ENCODE results near the gene PSME2.

PSME2 gene

GRCh38 chr14:24150993-24151392, 4.6 kb upstream of the PSME2 start:
- H3K4me3 ChIP-seq (ENCODE audit: low read depth, low read length), result no peak overlapping the region
- no peaks in the 10 kb centered on the region for H3K4me1 ChIP-seq
- peaks cover 56% of the 10 kb centered on the region for H3K36me3 ChIP-seq
- H3K9me3 ChIP-seq, result no peaks in the 10 kb centered on the region
- no peak for DNase-seq
- no peak for TF ChIP-seq CTCF (IDR thresholded peaks at IDR 0.05; ENCODE audit: low read depth, low read length)
- H3K27me3 ChIP-seq, result no peaks in the 10 kb centered on the region

GRCh38 chr14:24150567-24150966, 4.2 kb upstream of the PSME2 start:
- TF ChIP-seq CTCF (IDR thresholded peaks at IDR 0.05; ENCODE audit: low read depth, low read length), result no peak
- no peaks in the 10 kb centered on the region for H3K27me3 ChIP-seq
- H3K36me3 ChIP-seq, result peaks cover 52% of the 10 kb centered on the region
- H3K9me3 ChIP-seq, result no peaks in the 10 kb centered on the region
- DNase-seq, result no peak
- no peaks in the 10 kb centered on the region for H3K4me1 ChIP-seq
- no peak overlapping the region for H3K4me3 ChIP-seq (ENCODE audit: low read depth, low read length)

GRCh38 chr14:24150061-24150460, 3.7 kb upstream of the PSME2 start:
- Histone ChIP-seq H3K9me3 (no peaks in the 10 kb centered on the region), H3K4me3 (ENCODE audit: low read depth, low read length) (no peak overlapping the region), H3K36me3 (peaks cover 47% of the 10 kb centered on the region), H3K4me1 (no peaks in the 10 kb centered on the region), H3K27me3 (no peaks in the 10 kb centered on the region)
- DNase-seq, result no peak
- TF ChIP-seq CTCF (IDR thresholded peaks at IDR 0.05; ENCODE audit: low read depth, low read length), result no peak

- Histone ChIP-seq H3K4me3 (ENCODE audit: low read depth, low read length) (no peak overlapping the region), H3K9me3 (no peaks in the 10 kb centered on the region), H3K27me3 (no peaks in the 10 kb centered on the region), H3K4me1 (no peaks in the 10 kb centered on the region), H3K36me3 (peaks cover 40% of the 10 kb centered on the region)
- DNase-seq, result no peak
- no peak for TF ChIP-seq CTCF (IDR thresholded peaks at IDR 0.05; ENCODE audit: low read depth, low read length)
Observed at GRCh38 chr14:24149302-24149969, 3.0 kb upstream of the PSME2 start.

- Histone ChIP-seq H3K4me1 (no peaks in the 10 kb centered on the region), H3K36me3 (peaks cover 34% of the 10 kb centered on the region)
- DNase-seq, result no peak
Observed at GRCh38 chr14:24147761-24148428, 1.5 kb upstream of the PSME2 start.

More at GRCh38 chr14:24147761-24148428, 1.5 kb upstream of the PSME2 start:
- Histone ChIP-seq H3K4me3 (ENCODE audit: low read depth, low read length) (peak overlapping the region; percentile 82), H3K9me3 (no peaks in the 10 kb centered on the region), H3K27me3 (no peaks in the 10 kb centered on the region)
- no peak for TF ChIP-seq CTCF (IDR thresholded peaks at IDR 0.05; ENCODE audit: low read depth, low read length)
